H1 (cell line): ENCODE data around the gene FMOD. TPM values are rescaled to one million over a fixed set of nuclear protein-coding genes. Genes with fewer than 3 reads are reported as not detected.
"Not testable (repeated sequence)": the region's sequence is repeated elsewhere in the genome, so short reads cannot be mapped to it uniquely, and the experiment has no call there.

Experiments
- CTCF ChIA-PET: fragments of 300-600 bp; sonication (Branson Sonifier 250); formaldehyde crosslinking; loops from one replicate; lab custom pipeline; 2021; ENCODE audit not compliant: partially characterized antibody; lab: Charles Lee
- POLR2A ChIA-PET: fragments of 300-600 bp; sonication (Branson Sonifier 250); formaldehyde crosslinking; loops from one replicate; lab custom pipeline; 2021; ENCODE audit warnings: inconsistent platforms; ENCODE audit not compliant: partially characterized antibody; lab: Charles Lee
- DNase-seq, 2 experiments: peaks; one replicate each; pipeline versions ENCODE4 v3.0.0 to v3.0.0-alpha.2; 2010 to 2022; ENCODE audit warnings: low spot score in 2 of 2, low read depth in 1 of 2, mixed read lengths in 1 of 2
- FAIRE-seq: peaks from 2 replicates; lab custom pipeline; 2011; peaks lifted over from hg19 to GRCh38; lab: Jason Lieb, UNC
- H2AFZ ChIP-seq: 2 replicates; pipeline ENCODE4 v1.8.1; 2012; ENCODE audit warnings: low read length, inconsistent platforms
- H2AK5ac ChIP-seq: 2 replicates; pipeline ENCODE4 v1.6.1; 2013; ENCODE audit warnings: low read depth, low read length
- H2BK120ac ChIP-seq: replicated peaks from 2 replicates; pipeline ENCODE3; 2013; ENCODE audit warnings: low read depth, low read length, inconsistent platforms
- H2BK12ac ChIP-seq: 2 replicates; pipeline ENCODE4 v1.6.1; 2013; ENCODE audit warnings: low read depth, low read length
- H2BK15ac ChIP-seq: 2 replicates; pipeline ENCODE4 v1.6.1; 2013; ENCODE audit warnings: low read length
- H2BK20ac ChIP-seq: 2 replicates; pipeline ENCODE4 v1.6.1; 2013; ENCODE audit warnings: low read length
- H2BK5ac ChIP-seq: 2 replicates; pipeline ENCODE4 v1.6.1; 2013; ENCODE audit warnings: low read depth, low read length
- H3K14ac ChIP-seq: 2 replicates; pipeline ENCODE4 v1.6.1; 2013; ENCODE audit warnings: inconsistent platforms; ENCODE audit not compliant: insufficient read length
- H3K18ac ChIP-seq: 2 replicates; pipeline ENCODE4 v1.6.1; 2013; ENCODE audit warnings: low read length; ENCODE audit errors: extremely low read depth
- H3K23ac ChIP-seq: 2 replicates; pipeline ENCODE4 v1.6.1; 2013; ENCODE audit warnings: inconsistent platforms; ENCODE audit not compliant: insufficient read length
- H3K23me2 ChIP-seq: 2 replicates; pipeline ENCODE4 v1.6.1; 2013; ENCODE audit warnings: low read depth, low read length
- H3K27ac ChIP-seq: 2 replicates; pipeline ENCODE4 v1.6.1; 2011; ENCODE audit warnings: low read depth, low read length, inconsistent platforms
- H3K27me3 ChIP-seq, 4 experiments: replicated peaks in 1 of 4; 1 replicate in 1 of 4; 2 replicates in 3 of 4; pipeline versions ENCODE4 v1.6.1 to v1.8.1; 2011 to 2013; ENCODE audit warnings: low read length in 3 of 4, mild to moderate bottlenecking in 3 of 4, inconsistent platforms in 2 of 4, mixed read lengths in 2 of 4, moderate library complexity in 1 of 4; ENCODE audit not compliant: control insufficient read depth in 3 of 4, insufficient read depth in 3 of 4; ENCODE audit errors: extremely low read depth in 1 of 4
- H3K36me3 ChIP-seq, 4 experiments: 2 replicates each; pipeline versions ENCODE4 v1.6.1 to v1.8.1; 2011 to 2013; ENCODE audit warnings: mild to moderate bottlenecking in 4 of 4, low read length in 3 of 4, moderate library complexity in 2 of 4, control low read depth in 1 of 4, inconsistent platforms in 1 of 4; ENCODE audit not compliant: insufficient read depth in 4 of 4, control insufficient read depth in 2 of 4
- H3K4ac ChIP-seq: replicated peaks from 2 replicates; pipeline ENCODE3; 2013; ENCODE audit warnings: low read length, low read depth, mixed read lengths, inconsistent platforms; ENCODE audit not compliant: insufficient read length
- H3K4me1 ChIP-seq, 4 experiments: replicated peaks in 1 of 4; 1 replicate in 1 of 4; 2 replicates in 3 of 4; pipeline versions ENCODE4 v1.6.1 to v1.8.1; 2011 to 2013; ENCODE audit warnings: low read length in 3 of 4, inconsistent platforms in 2 of 4, mixed read lengths in 1 of 4; ENCODE audit not compliant: insufficient read depth in 4 of 4, control insufficient read depth in 3 of 4
- H3K4me2 ChIP-seq, 2 experiments: 2 replicates each; pipeline versions ENCODE4 v1.6.1 to v1.8.1; 2011 to 2013; ENCODE audit warnings: low read depth in 2 of 2, low read length in 2 of 2, control low read depth in 1 of 2, inconsistent platforms in 1 of 2, mild to moderate bottlenecking in 1 of 2; ENCODE audit not compliant: insufficient read depth in 1 of 2
- H3K4me3 ChIP-seq, 4 experiments: fragments of 200-600, 300-600 bp in 1 of 4; sonication (generic), shearing (Covaris generic), sonication (Bioruptor Twin) in 1 of 4; 2 replicates each; pipeline versions ENCODE4 v1.5.1 to v1.8.1; 2011 to 2016; ENCODE audit warnings: low read length in 4 of 4, low read depth in 3 of 4, control low read depth in 2 of 4, inconsistent platforms in 2 of 4, mild to moderate bottlenecking in 2 of 4, mixed read lengths in 1 of 4, moderate library complexity in 1 of 4; ENCODE audit not compliant: insufficient read depth in 2 of 4; ENCODE audit errors: extremely low read depth in 1 of 4
- H3K56ac ChIP-seq: replicated peaks from 2 replicates; pipeline ENCODE3; 2013; ENCODE audit warnings: low read depth, mild to moderate bottlenecking, mixed read lengths, low read length, inconsistent platforms; ENCODE audit not compliant: insufficient read length
- H3K79me1 ChIP-seq: 2 replicates; pipeline ENCODE4 v1.6.1; 2013; ENCODE audit warnings: low read depth, low read length, control low read depth
- H3K79me2 ChIP-seq, 2 experiments: 2 replicates each; pipeline versions ENCODE4 v1.6.1 to v1.8.1; 2012 to 2013; ENCODE audit warnings: low read length in 2 of 2, mild to moderate bottlenecking in 2 of 2, inconsistent platforms in 1 of 2; ENCODE audit not compliant: insufficient read depth in 2 of 2, control insufficient read depth in 1 of 2
- H3K9ac ChIP-seq, 4 experiments: replicated peaks in 1 of 4; 1 replicate in 1 of 4; 2 replicates in 3 of 4; pipeline versions ENCODE4 v1.6.1 to v1.8.1; 2011 to 2013; ENCODE audit warnings: low read depth in 3 of 4, low read length in 3 of 4, control low read depth in 2 of 4, mild to moderate bottlenecking in 2 of 4, moderate library complexity in 2 of 4, inconsistent platforms in 1 of 4; ENCODE audit errors: extremely low read depth in 1 of 4
- H3K9me3 ChIP-seq, 2 experiments: 2 replicates each; pipeline versions ENCODE4 v1.6.1 to v1.8.1; 2012 to 2013; ENCODE audit warnings: mild to moderate bottlenecking in 2 of 2, moderate library complexity in 2 of 2, control low read depth in 1 of 2, inconsistent platforms in 1 of 2, low read depth in 1 of 2, low read length in 1 of 2, mixed read lengths in 1 of 2; ENCODE audit not compliant: insufficient read depth in 2 of 2
- H4K20me1 ChIP-seq, 2 experiments: replicated peaks in 1 of 2; 2 replicates each; pipeline versions ENCODE3 to v1.8.1; 2011 to 2013; ENCODE audit warnings: inconsistent platforms in 2 of 2, low read length in 2 of 2, mild to moderate bottlenecking in 1 of 2; ENCODE audit not compliant: insufficient read depth in 2 of 2, control insufficient read depth in 1 of 2
- H4K5ac ChIP-seq: 2 replicates; pipeline ENCODE4 v1.6.1; 2013; ENCODE audit warnings: low read length, low read depth, mixed read lengths, inconsistent platforms; ENCODE audit not compliant: insufficient read length
- H4K8ac ChIP-seq: 2 replicates; pipeline ENCODE4 v1.8.0; 2013; ENCODE audit warnings: mild to moderate bottlenecking, moderate library complexity, low read length, inconsistent platforms; ENCODE audit not compliant: insufficient read depth; ENCODE audit errors: extremely low read depth
- H4K91ac ChIP-seq: replicated peaks from 2 replicates; pipeline ENCODE3; 2013; ENCODE audit warnings: low read length, mixed read lengths, inconsistent platforms; ENCODE audit not compliant: insufficient read length
- E2F6 ChIP-seq: IDR thresholded peaks from 2 replicates; pipeline ENCODE4 v1.6.1; 2012; ENCODE audit warnings: inconsistent platforms
- RAD21 ChIP-seq, 2 experiments: IDR thresholded peaks in 1 of 2; conservative IDR thresholded peaks in 1 of 2; 2 replicates each; pipeline ENCODE4 v1.6.1; 2011; ENCODE audit warnings: low read depth in 2 of 2, low read length in 2 of 2, improper control_type of control experiment in 1 of 2, inconsistent platforms in 1 of 2, mild to moderate bottlenecking in 1 of 2, moderate library complexity in 1 of 2
- WGBS, 2 experiments: shearing (Covaris generic) in 1 of 2; methylation state at CpG; one replicate each; pipeline versions ENCODE4 v1.1.6 to v1.1.7; 2013 to 2015; ENCODE audit warnings: low lambda C conversion rate in 2 of 2, mixed read lengths in 2 of 2, inconsistent platforms in 1 of 2, low coverage in 1 of 2, missing lambda C conversion rate in 1 of 2; ENCODE audit not compliant: insufficient replicate concordance in 2 of 2, insufficient coverage in 1 of 2, insufficient read length in 1 of 2; ENCODE audit errors: extremely low coverage in 1 of 2, missing lambda C conversion rate in 1 of 2; 5-methylcytosine and 5-hydroxymethylcytosine counted together
- polyA plus RNA-seq, 7 experiments: library from polyadenylated mRNA; depleted of rRNA in 3 of 7; stranded (reverse) in 5 of 7; unstranded in 2 of 7; fragments of >200 nt in 5 of 7; fragments of 200-250 nt in 2 of 7; gene quantifications; 1 replicate in 5 of 7; 2 replicates in 1 of 7; 4 replicates in 1 of 7; pipeline versions ENCODE4 v1.2.1 to v1.2.3, GENCODE V29; 2011 to 2013; ENCODE audit warnings: missing spikeins in 2 of 7, mixed read lengths in 2 of 7
- total RNA-seq: library from RNA; stranded (reverse); fragmentation: NEBNext Ultra II Directional; extraction: Animal tissue kit (Norgen Biotek cat#: 25700); gene quantifications from 2 replicates; pipeline ENCODE4 v1.2.1, GENCODE V29; 2021

Gene FMOD
- total and polyA plus RNA-seq, 2 of the 8 experiments (the other 6 are each of a cell fraction or from before 2014, with no cell fraction given), result 0.17 to 0.32 TPM

- TF ChIP-seq E2F6, result no peak
- no peak for TF ChIP-seq RAD21 (IDR thresholded peaks at IDR 0.05 in 1 of 2, conservative IDR thresholded peaks at IDR 0.05 in 1 of 2; ENCODE audit: low read depth in 2 of 2, low read length in 2 of 2)
Measured at GRCh38 chr1:203300441-203301330, 50.2 kb downstream of the FMOD start (continued).

GRCh38 chr1:203299719-203300429, 51.0 kb downstream of the FMOD start:
- H2AK5ac ChIP-seq, H2BK20ac ChIP-seq, H3K36me3 ChIP-seq, H3K4me1 ChIP-seq, H2BK120ac ChIP-seq, H3K27ac ChIP-seq, H4K91ac ChIP-seq, FAIRE-seq, H3K23me2 ChIP-seq, H3K79me1 ChIP-seq, H3K4me2 ChIP-seq, H3K56ac ChIP-seq, H4K5ac ChIP-seq, H4K8ac ChIP-seq, H2AFZ ChIP-seq, H3K23ac ChIP-seq, H3K18ac ChIP-seq, H3K9ac ChIP-seq, H3K4ac ChIP-seq, H2BK15ac ChIP-seq, H3K79me2 ChIP-seq, H3K4me3 ChIP-seq, DNase-seq, H2BK5ac ChIP-seq, H2BK12ac ChIP-seq, H3K9me3 ChIP-seq, H3K14ac ChIP-seq, H4K20me1 ChIP-seq: not testable (repeated sequence)
- ChIA-PET CTCF (interaction anchor here (0.6 to 39.0 kb wide), 12 partner anchors 8 to 129 kb away, joined by 3 to 785 read pairs (median 4); no protein-coding TSS in a partner anchor), POLR2A (interaction anchor here (1.3 to 2.3 kb wide), 3 partner anchors 8 to 9 kb away, joined by 5 to 7 read pairs (median 5); no protein-coding TSS in a partner anchor)
- H3K27me3 ChIP-seq, result peaks cover 11 to 46% (median 32%) of the 10 kb centered on the region in 4 experiments
- WGBS, 2 experiments, result 80% methylated on average over 5 of the region's 8 CpGs; no CpG with 5 or more reads in 1 of the 2 experiments
